HepG2 (cell line): ENCODE measurements around the gene PXMP4. TPM values are rescaled to one million over a fixed set of nuclear protein-coding genes. Genes with fewer than 3 reads are reported as not detected.

ENCODE experiments used
- CEBPG ChIP-seq: IDR thresholded peaks from 2 replicates; pipeline ENCODE4 v1.6.1; 2016
- CHCHD3 ChIP-seq: sonication (generic); formaldehyde crosslinking; IDR thresholded peaks from 2 replicates; pipeline ENCODE4 v1.8.0; 2022; ENCODE audit warnings: mild to moderate bottlenecking, missing genetic modification reagents, moderate library complexity
- DMTF1 ChIP-seq: sonication (generic); formaldehyde crosslinking; IDR thresholded peaks from 2 replicates; pipeline ENCODE4 v1.4.0; 2020; ENCODE audit warnings: mild to moderate bottlenecking, missing genetic modification reagents
- HNF1A ChIP-seq, 2 experiments: sonication (generic) in 1 of 2; formaldehyde crosslinking in 1 of 2; IDR thresholded peaks; 2 replicates each; pipeline versions ENCODE4 v1.4.0 to v1.6.1; 2016 to 2020; ENCODE audit warnings: borderline replicate concordance in 1 of 2, low read depth in 1 of 2, mild to moderate bottlenecking in 1 of 2, missing genetic modification reagents in 1 of 2
- ZNF556 ChIP-seq: sonication (generic); formaldehyde crosslinking; IDR thresholded peaks from 2 replicates; pipeline ENCODE4 v1.4.0; 2020; ENCODE audit warnings: mild to moderate bottlenecking, missing genetic modification reagents, borderline replicate concordance
- ZNF598 ChIP-seq: sonication (generic); formaldehyde crosslinking; IDR thresholded peaks from 2 replicates; pipeline ENCODE4 v1.5.1; 2020; ENCODE audit warnings: mild to moderate bottlenecking, missing genetic modification reagents, borderline replicate concordance
- polyA plus RNA-seq, 8 experiments: library from polyadenylated mRNA; depleted of rRNA in 3 of 8; stranded (reverse) in 7 of 8; unstranded in 1 of 8; fragments of >200 nt; fragmentation: Illumina TruSeq in 4 of 8; extraction: Trizol in 4 of 8; gene quantifications; 2 replicates each; pipeline versions ENCODE4 v1.2.1 to v1.2.3, GENCODE V29; 2011 to 2016; ENCODE audit warnings: low read depth in 4 of 8, missing spikeins in 1 of 8, mixed read lengths in 1 of 8; ENCODE audit not compliant: insufficient read depth in 1 of 8
- total RNA-seq, 5 experiments: library from RNA; depleted of rRNA; stranded (reverse); fragments of >200 nt; fragmentation: Illumina TruSeq; extraction: Trizol; gene quantifications; 2 replicates each; pipeline ENCODE4 v1.2.3, GENCODE V29; 2016; ENCODE audit warnings: low read depth in 1 of 5

Gene PXMP4
- total and polyA plus RNA-seq, 2 of the 13 experiments (the other 11 are each of a cell fraction or from before 2014, with no cell fraction given), result not detected

- TF ChIP-seq DMTF1 (CRISPR knock-in tag), result no peak
- TF ChIP-seq CHCHD3 (CRISPR knock-in tag), result 0 out of 2 replicates have a peak, but pooled peaks have one; percentile 35
- no peak for TF ChIP-seq CEBPG (CRISPR knock-in tag)
- no peak for TF ChIP-seq HNF1A (IDR thresholded peaks at IDR 0.05; ENCODE audit: low read depth)
- TF ChIP-seq HNF1A (CRISPR knock-in tag; IDR thresholded peaks at IDR 0.05; ENCODE audit: borderline replicate concordance), result 0 out of 2 replicates have a peak, but pooled peaks have one; percentile 21
- TF ChIP-seq ZNF598, result no peak
- TF ChIP-seq ZNF556 (CRISPR knock-in tag), result no peak
These were observed 51.5 kb downstream of the PXMP4 start (continued) for GRCh38 chr20:33668466-33669155.
